Activated naive CD8-positive, alpha-beta T cell treated with anti-CD3 and anti-CD28 coated beads for 36 hours (primary cell): ENCODE results near the gene FXYD1. TPM values are rescaled to one million over a fixed set of nuclear protein-coding genes. Genes with fewer than 3 reads are reported as not detected.

ENCODE experiments used
- DNase-seq: peaks from one replicate; pipeline ENCODE4 v3.0.0; 2021
- H3K27ac Mint-ChIP-seq: one replicate; pipeline ENCODE4 v1.8.0; 2022; ENCODE audit warnings: mild to moderate bottlenecking, moderate library complexity, mixed read lengths
- H3K27me3 Mint-ChIP-seq: one replicate; pipeline ENCODE4 v1.8.0; 2022; ENCODE audit warnings: mild to moderate bottlenecking, mixed read lengths
- H3K36me3 Mint-ChIP-seq: one replicate; pipeline ENCODE4 v1.8.0; 2021; ENCODE audit warnings: mild to moderate bottlenecking, mixed read lengths
- H3K4me1 Mint-ChIP-seq: one replicate; pipeline ENCODE4 v1.8.0; 2021; ENCODE audit warnings: mixed read lengths
- H3K4me3 Mint-ChIP-seq: one replicate; pipeline ENCODE4 v1.8.0; 2022; ENCODE audit warnings: mild to moderate bottlenecking, moderate library complexity, mixed read lengths
- H3K9me3 Mint-ChIP-seq: one replicate; pipeline ENCODE4 v1.8.0; 2022; ENCODE audit warnings: mixed read lengths
- total RNA-seq, 2 experiments: library from RNA; stranded (reverse); gene quantifications; one replicate each; pipeline ENCODE4 v1.2.3, GENCODE V29; 2021

The FXYD1 gene
- total RNA-seq, 2 experiments from 2014 or later = 1.1 TPM

DNA sequence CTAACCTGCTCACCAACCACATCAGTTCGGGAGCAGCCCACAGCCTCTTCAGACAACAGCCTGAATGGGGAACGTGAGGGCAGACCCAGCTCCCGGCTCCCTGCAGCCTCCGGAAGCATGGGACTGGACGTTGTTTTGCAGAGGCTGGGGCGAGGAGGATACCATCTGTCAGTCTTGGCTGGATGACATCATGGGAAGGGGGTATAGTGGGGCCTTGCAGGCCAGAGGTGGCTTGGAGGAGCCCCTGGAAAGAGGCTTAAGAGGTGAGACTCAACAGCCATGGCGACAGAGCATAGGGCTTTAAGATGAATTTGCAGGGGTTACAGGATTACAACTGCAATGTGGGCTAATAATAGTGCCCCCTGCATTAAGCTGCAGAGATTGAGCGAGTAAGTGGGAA, 21.5 kb upstream of the FXYD1 start:
- H3K36me3 Mint-ChIP-seq = no peaks in the 10 kb centered on the region
- no peak for DNase-seq
- H3K9me3 Mint-ChIP-seq = no peaks in the 10 kb centered on the region
- H3K27me3 Mint-ChIP-seq = no peaks in the 10 kb centered on the region
- no peak overlapping the region for H3K27ac Mint-ChIP-seq
- peaks cover 5% of the 10 kb centered on the region for H3K4me1 Mint-ChIP-seq
- H3K4me3 Mint-ChIP-seq = no peak overlapping the region

DNA sequence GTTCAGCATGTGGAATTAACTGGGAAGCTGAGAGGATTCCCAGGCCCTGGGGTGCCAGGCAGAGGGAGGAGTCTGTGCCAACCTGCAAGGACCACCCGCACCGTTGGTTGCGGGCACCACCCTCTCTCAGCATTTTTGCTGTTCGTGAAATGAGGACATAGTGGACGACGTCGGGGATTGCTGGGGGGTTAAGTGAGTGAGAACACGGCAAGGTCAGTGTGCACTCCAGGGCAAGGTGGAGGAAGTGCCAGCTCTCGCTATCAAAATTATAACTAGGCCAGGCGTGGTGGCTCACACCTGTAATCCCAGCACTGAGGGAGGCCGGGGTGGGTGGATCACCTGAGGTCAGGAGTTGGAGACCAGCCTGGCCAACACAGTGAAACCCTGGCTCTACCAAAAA, 20.8 kb upstream of the FXYD1 start:
- DNase-seq = no peak
- no peaks in the 10 kb centered on the region for H3K36me3 Mint-ChIP-seq
- H3K4me1 Mint-ChIP-seq = peaks cover 5% of the 10 kb centered on the region
- no peaks in the 10 kb centered on the region for H3K27me3 Mint-ChIP-seq
- no peaks in the 10 kb centered on the region for H3K9me3 Mint-ChIP-seq
- H3K27ac Mint-ChIP-seq = no peak overlapping the region
- H3K4me3 Mint-ChIP-seq = no peak overlapping the region

DNA sequence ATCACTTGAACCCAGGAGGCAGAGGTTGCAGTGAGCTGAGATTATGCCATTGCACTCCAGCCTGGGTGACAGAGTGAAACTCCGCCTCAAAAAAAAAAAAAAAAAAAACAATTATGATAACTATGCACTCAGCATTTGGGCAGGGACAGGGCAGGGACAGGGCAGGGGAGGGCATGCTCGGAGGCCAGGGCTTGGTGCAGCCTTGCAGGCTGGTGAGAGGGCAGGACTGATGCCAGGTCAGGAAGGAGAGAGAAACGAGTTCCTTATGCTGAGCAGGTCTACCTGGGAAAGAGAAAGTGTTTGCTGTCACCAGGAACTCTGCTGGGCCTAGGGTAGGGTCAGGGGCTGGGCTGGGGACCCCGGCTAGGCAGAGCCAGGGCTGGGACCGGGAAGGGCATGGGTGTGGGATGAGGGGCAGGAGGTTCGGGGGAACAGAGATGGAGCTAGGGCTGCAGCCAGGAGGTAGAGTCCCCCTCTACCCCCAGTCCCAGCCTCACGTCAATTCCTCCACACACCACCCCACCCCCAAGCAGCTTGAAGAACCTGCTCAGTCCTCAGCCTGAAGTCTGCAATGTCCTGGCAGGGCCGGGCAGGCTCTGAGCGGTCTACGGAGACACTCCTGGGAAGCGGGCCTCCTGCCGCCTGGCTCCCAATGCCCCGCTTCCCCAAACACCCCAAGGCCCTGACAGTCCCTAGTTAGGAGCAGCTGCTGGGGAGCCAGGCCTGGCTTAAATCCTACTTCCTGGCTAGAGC, 20.2 kb upstream of the FXYD1 start:
- Mint-ChIP-seq H3K27ac (no peak overlapping the region), H3K36me3 (no peaks in the 10 kb centered on the region), H3K27me3 (no peaks in the 10 kb centered on the region), H3K4me3 (no peak overlapping the region), H3K9me3 (no peaks in the 10 kb centered on the region), H3K4me1 (peaks cover 5% of the 10 kb centered on the region)
- DNase-seq = no peak

DNA sequence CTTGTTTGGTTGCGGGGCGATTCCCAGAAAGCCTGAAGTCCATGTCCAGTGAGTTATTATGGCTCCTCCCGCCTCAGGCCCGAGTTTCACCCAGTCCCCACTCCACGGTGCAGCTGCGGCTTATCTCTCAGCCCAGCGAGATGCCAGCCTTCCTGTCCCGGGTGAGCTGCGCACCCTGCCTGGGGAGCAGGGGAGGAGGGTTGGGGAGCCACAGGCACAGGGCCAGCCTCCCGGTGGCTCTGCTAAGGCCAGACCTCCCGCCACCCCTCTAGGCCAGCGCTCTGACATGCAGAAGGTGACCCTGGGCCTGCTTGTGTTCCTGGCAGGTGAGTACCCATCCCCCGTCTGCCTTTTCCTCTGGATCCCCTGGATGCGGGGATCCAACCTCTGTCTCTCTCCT, 19.5 kb upstream of the FXYD1 start:
- H3K4me1 Mint-ChIP-seq = peaks cover 9% of the 10 kb centered on the region
- H3K4me3 Mint-ChIP-seq = no peak overlapping the region
- no peaks in the 10 kb centered on the region for H3K9me3 Mint-ChIP-seq
- no peaks in the 10 kb centered on the region for H3K36me3 Mint-ChIP-seq
- no peaks in the 10 kb centered on the region for H3K27me3 Mint-ChIP-seq
- no peak overlapping the region for H3K27ac Mint-ChIP-seq
- DNase-seq = no peak

DNA sequence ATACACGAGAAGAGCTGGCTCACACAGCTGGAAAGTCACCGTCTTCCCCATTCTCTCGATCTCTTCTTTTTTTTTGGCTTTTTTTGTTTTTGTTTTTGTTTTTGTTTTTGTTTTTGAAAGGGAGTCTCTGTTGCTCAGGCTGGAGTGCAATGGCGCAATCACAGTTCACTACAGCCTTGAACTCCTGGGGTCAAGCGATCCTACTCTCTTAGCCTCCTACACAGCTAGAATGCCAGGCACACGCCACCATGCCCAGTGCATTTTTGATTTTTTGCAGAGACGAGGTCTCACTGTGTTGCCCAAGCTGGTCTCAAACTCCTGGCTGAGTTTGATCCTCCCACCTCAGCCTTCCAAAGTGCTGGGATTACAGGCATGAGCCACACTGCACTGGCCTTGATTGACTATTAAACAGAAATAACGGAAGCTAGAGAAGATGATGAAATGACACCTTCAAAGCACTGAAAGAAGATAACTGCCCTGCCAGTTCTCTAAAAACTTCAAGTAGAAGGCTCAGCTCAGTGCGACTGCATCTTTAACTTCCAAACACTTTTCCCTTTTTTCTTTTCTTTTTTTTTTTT, 19.0 kb upstream of the FXYD1 start:
- Mint-ChIP-seq H3K9me3 (no peaks in the 10 kb centered on the region), H3K4me3 (no peak overlapping the region), H3K27ac (no peak overlapping the region), H3K4me1 (peaks cover 12% of the 10 kb centered on the region), H3K36me3 (no peaks in the 10 kb centered on the region), H3K27me3 (no peaks in the 10 kb centered on the region)
- DNase-seq = no peak

DNA sequence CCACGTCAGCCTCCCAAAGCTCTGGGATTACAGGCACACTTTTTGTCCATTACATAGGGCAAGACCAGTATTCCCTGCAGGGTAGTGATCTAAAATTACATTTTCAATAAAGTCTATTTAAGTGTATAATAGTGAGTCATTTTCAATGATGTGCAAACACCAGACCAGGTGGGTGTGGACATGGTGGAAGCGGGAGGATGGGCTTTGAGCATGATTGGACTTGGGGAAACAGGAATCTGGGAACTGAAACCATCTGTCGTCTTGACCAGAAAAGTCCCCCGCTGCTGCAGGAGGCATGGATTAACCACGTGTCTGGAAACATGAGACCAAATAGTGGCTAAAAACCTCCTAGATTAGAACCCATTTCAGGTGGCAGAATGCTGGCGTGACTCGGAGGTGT, 18.1 kb upstream of the FXYD1 start:
- Mint-ChIP-seq H3K9me3 (no peaks in the 10 kb centered on the region), H3K4me1 (peaks cover 12% of the 10 kb centered on the region), H3K4me3 (no peak overlapping the region), H3K27me3 (no peaks in the 10 kb centered on the region), H3K27ac (no peak overlapping the region), H3K36me3 (no peaks in the 10 kb centered on the region)
- no peak for DNase-seq

DNA sequence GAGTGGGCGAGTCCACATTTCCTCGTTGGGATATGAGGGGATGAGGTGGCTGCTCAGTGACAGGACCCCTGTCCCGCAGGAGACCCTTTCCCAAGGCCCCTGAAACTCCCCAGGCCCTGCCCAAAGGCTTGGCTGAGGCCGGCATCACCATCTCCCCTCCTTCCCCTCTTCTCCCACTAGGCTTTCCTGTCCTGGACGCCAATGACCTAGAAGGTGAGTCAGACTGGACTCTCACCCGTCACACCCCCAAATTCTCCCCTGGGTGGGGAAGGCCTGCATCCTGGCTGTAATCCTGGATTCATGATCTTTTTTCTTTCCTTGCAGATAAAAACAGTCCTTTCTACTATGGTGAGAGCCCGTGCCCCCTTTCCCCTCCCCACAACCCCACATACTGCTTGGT, 17.7 kb upstream of the FXYD1 start:
- H3K27ac Mint-ChIP-seq = no peak overlapping the region
- peaks cover 12% of the 10 kb centered on the region for H3K4me1 Mint-ChIP-seq
- H3K36me3 Mint-ChIP-seq = no peaks in the 10 kb centered on the region
- DNase-seq = no peak
- no peak overlapping the region for H3K4me3 Mint-ChIP-seq
- H3K27me3 Mint-ChIP-seq = no peaks in the 10 kb centered on the region
- H3K9me3 Mint-ChIP-seq = no peaks in the 10 kb centered on the region

DNA sequence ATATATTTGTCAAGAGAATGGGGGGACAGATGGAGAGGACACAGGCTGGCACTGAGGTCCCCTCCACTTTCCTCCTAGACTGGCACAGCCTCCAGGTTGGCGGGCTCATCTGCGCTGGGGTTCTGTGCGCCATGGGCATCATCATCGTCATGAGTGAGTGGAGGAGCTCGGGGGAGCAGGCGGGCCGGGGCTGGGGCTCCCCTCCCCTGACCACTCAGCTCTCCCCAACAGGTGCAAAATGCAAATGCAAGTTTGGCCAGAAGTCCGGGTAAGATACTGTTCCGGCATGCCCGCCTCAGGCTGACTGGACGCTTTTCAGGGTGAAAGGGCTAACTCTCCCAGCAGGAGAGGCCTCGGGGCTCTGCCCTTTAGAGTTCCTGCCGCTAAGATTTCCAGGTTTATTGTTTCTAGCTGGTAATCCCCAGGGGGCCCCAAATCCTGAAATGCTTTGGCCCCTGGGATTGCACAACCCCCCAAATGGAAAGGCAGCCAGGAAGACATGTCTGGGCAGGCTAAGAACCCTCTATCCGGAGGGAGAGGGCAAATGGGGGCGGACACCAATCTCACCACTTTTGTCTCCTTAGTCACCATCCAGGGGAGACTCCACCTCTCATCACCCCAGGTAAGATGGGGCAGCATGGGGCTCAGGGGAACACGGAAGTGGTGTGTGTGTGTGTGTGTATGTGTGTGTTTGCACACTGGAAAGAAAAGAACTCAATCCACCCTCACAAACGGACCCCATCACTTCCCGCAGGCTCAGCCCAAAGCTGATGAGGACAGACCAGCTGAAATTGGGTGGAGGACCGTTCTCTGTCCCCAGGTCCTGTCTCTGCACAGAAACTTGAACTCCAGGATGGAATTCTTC, 15.7 kb upstream of the FXYD1 start:
- no peak overlapping the region for H3K27ac Mint-ChIP-seq
- no peak overlapping the region for H3K4me3 Mint-ChIP-seq
- no peaks in the 10 kb centered on the region for H3K27me3 Mint-ChIP-seq
- no peaks in the 10 kb centered on the region for H3K36me3 Mint-ChIP-seq
- H3K4me1 Mint-ChIP-seq = peaks cover 12% of the 10 kb centered on the region
- H3K9me3 Mint-ChIP-seq = no peaks in the 10 kb centered on the region
- no peak for DNase-seq

DNA sequence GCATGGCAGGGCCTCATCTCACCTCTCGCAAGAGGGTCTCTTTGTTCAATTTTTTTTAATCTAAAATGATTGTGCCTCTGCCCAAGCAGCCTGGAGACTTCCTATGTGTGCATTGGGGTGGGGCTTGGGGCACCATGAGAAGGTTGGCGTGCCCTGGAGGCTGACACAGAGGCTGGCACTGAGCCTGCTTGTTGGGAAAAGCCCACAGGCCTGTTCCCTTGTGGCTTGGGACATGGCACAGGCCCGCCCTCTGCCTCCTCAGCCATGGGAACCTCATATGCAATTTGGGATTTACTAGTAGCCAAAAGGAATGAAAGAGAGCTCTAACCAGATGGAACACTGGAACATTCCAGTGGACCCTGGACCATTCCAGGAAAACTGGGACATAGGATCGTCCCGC, 15.1 kb upstream of the FXYD1 start:
- no peaks in the 10 kb centered on the region for H3K27me3 Mint-ChIP-seq
- no peak for DNase-seq
- peak overlapping the region; percentile 72 for H3K4me3 Mint-ChIP-seq
- peaks cover 12% of the 10 kb centered on the region for H3K4me1 Mint-ChIP-seq
- H3K36me3 Mint-ChIP-seq = no peaks in the 10 kb centered on the region
- H3K9me3 Mint-ChIP-seq = no peaks in the 10 kb centered on the region
- no peak overlapping the region for H3K27ac Mint-ChIP-seq

DNA sequence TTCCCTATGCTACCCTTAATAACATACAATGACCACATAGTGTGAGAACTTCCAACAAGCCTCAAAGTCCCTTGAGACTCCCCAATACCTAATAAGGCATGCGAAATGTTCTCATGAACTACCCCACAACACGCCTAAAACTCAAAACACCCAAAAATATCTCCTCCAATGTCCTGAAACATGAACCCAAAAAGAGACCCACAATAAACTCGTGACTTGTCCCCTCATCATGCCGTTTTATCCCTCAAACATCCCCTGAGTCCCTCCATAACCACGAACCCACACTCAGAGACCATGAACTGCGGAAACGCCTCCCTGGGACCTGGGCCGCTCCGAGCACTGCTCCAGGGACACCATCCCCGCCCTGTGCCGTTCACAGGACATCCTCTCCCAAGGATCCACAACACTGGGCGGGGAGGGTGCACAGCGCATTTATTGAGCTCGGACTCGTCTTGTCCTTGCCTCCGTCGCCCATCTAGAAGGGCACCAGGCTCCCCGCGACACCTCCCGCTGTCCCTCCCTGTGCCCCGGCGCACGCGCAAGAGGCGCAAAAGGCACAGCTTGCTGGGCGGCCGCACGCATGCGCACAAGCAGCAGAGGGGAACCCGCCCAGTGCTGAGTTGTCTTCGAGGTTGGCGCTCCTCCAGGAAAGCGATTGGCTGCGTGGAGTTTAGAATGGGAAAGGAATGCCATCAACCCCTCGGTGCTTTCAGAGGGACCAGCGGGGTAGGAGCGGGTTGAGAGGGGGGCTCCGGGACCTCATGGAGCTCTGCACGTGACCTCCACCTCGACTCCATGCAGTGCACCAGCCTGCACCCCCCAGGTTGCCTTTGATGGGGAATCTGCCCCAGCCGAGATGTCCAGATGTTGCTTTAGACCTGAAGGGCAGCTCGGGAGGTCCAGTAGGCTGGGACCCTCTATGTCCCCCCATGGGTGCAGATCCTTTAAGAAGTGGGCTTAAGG, 14.2 kb upstream of the FXYD1 start:
- H3K36me3 Mint-ChIP-seq = no peaks in the 10 kb centered on the region
- H3K9me3 Mint-ChIP-seq = no peaks in the 10 kb centered on the region
- peak; percentile 90 for DNase-seq
- H3K4me1 Mint-ChIP-seq = peaks cover 12% of the 10 kb centered on the region
- H3K27me3 Mint-ChIP-seq = no peaks in the 10 kb centered on the region
- H3K27ac Mint-ChIP-seq = peak overlapping the region; percentile 0
- H3K4me3 Mint-ChIP-seq = peak overlapping the region; percentile 72

DNA sequence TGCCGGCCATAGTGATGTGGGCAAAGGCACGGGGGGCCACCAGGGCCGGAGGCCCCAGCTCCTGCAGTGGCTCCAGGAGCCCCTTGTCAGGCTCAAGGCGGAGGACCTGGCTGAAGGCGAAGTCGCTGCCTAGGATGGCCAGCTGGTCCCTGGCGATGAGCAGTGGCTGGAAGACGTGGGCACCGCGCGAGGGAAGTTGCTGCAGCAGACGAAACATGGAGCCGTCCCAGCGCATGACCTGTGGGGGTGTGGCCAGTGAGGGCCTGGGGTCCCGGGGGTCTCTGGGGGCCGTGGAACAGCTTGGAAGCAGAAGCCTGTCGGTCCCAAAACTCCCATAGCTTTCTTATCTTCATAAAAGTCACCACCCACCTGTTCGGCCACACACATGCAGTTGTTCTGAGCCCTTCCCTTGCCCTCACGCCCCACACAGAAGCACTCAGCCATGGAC, 13.3 kb upstream of the FXYD1 start:
- H3K27me3 Mint-ChIP-seq = no peaks in the 10 kb centered on the region
- no peaks in the 10 kb centered on the region for H3K9me3 Mint-ChIP-seq
- H3K27ac Mint-ChIP-seq = no peak overlapping the region
- no peak overlapping the region for H3K4me3 Mint-ChIP-seq
- DNase-seq = no peak
- H3K36me3 Mint-ChIP-seq = no peaks in the 10 kb centered on the region
- peaks cover 12% of the 10 kb centered on the region for H3K4me1 Mint-ChIP-seq

DNA sequence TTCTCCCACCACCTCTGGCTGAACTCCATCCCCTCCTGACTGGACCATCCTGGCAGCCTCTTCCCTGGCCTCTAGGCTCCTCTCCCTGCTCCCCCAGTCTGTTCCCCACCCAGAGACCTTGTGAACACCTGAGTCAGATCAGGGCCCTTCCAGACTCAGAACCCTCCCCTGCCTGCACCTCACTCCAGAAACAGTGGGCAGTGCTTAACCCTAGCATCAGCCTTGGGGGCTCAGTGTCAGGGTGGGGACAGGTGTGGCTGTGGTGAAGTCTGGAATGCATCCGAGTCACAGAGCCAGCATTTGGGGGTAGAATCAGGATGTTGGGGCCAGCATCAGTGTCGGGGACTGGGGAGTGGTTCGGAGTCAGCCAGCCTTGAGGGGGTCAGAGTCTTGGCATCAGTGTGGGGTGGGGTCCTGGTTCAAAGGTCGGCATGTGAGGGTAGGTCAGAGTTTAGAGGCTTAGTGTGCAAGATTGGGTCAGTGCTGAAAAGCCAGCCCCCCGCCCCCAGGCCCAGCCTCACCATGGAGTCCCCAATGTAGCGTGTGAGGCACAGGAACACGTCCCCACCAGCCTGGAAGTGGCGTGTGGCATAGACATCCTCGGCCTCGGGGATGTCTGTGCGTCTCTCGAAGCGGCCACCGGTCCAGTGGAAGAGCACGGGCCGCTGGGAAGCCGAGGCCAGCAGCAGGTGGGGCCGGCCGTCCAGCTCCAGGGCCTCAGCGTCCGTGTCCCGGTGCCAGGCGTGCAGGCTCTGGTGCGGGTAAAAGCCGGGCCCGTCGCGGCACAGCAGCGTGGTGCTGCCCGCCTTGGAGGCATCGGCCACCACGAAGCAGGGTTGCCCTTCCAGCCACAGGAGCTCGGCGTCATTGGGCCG, 12.6 kb upstream of the FXYD1 start:
- no peak for DNase-seq
- H3K9me3 Mint-ChIP-seq = no peaks in the 10 kb centered on the region
- H3K27me3 Mint-ChIP-seq = no peaks in the 10 kb centered on the region
- no peaks in the 10 kb centered on the region for H3K36me3 Mint-ChIP-seq
- no peak overlapping the region for H3K27ac Mint-ChIP-seq
- no peak overlapping the region for H3K4me3 Mint-ChIP-seq
- peaks cover 12% of the 10 kb centered on the region for H3K4me1 Mint-ChIP-seq

DNA sequence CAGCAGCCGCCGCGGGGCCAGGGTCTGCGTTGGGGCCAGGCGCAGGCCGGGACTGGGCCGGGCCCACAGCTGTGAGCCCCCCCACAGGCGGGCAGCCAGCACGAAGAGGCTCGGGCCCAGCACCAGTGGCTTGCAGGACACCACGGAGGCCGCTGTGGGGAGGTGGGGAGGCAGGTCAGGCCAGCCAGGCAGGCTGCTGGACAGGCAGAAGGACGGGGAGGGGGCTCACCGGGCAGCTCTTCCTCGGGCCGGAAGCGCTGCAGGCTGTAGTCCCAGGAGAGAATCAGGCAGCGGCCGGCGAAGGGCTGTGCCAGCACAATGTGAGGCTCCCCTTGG, 12.0 kb upstream of the FXYD1 start:
- Mint-ChIP-seq H3K9me3 (no peaks in the 10 kb centered on the region), H3K27me3 (no peaks in the 10 kb centered on the region), H3K4me3 (no peak overlapping the region), H3K27ac (no peak overlapping the region), H3K36me3 (no peaks in the 10 kb centered on the region), H3K4me1 (peaks cover 12% of the 10 kb centered on the region)
- no peak for DNase-seq

DNA sequence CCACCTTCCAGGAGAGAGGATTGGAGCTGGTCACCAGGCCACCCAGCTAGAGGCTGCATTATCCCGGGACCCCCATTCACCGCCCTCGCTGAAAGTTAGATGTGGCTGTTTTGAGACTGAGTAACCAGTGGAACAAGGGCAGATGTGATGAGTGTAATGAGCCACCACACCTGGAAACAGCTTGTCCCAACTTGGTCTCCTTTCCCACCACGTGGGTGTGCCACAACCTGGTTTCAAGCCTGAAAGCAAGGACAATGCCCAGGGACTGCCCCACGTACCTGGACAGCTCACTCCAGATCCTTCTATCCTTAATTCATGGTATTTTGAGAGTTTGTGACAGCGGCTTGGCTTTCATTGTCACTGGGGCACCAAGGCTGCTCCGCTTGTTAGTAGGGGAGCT, 10.8 kb upstream of the FXYD1 start:
- no peak overlapping the region for H3K4me3 Mint-ChIP-seq
- peaks cover 12% of the 10 kb centered on the region for H3K4me1 Mint-ChIP-seq
- no peaks in the 10 kb centered on the region for H3K27me3 Mint-ChIP-seq
- H3K36me3 Mint-ChIP-seq = no peaks in the 10 kb centered on the region
- H3K27ac Mint-ChIP-seq = no peak overlapping the region
- DNase-seq = no peak
- H3K9me3 Mint-ChIP-seq = no peaks in the 10 kb centered on the region
